DMS53 treated with DMSO at 0.1 percent for 48 hours (cell line): ENCODE results near the gene FBXL16.

Experiments used
- DNase-seq: peaks from one replicate; lab custom pipeline; 2025; ENCODE audit not compliant: unreplicated experiment; lab: John Stamatoyannopoulos, UW

Gene FBXL16

DNA sequence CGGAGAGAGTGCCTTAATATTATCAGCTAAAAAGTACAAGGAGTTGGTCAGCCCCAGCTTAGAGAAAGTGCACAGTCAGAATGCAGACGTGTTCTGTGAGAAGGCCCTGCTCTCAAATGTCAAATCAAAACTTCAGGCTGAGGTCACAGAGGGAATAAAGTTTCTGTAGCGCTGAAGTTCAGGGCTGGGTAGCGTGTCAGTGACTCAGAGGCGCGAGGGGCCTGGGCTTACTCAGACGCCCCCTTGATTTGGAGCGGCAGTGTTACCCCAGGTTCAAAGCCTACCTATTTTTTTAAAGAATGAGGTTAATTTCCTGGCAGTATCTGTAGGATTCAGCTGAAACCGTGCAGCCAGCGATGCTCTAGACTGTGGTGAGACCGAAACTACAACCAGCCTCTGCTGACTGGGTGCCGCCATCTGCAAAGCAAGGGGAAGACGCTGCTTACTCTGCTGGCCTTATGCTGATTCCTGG lies 30.4 kb upstream of the FBXL16 start:
- no peak for DNase-seq

DNA sequence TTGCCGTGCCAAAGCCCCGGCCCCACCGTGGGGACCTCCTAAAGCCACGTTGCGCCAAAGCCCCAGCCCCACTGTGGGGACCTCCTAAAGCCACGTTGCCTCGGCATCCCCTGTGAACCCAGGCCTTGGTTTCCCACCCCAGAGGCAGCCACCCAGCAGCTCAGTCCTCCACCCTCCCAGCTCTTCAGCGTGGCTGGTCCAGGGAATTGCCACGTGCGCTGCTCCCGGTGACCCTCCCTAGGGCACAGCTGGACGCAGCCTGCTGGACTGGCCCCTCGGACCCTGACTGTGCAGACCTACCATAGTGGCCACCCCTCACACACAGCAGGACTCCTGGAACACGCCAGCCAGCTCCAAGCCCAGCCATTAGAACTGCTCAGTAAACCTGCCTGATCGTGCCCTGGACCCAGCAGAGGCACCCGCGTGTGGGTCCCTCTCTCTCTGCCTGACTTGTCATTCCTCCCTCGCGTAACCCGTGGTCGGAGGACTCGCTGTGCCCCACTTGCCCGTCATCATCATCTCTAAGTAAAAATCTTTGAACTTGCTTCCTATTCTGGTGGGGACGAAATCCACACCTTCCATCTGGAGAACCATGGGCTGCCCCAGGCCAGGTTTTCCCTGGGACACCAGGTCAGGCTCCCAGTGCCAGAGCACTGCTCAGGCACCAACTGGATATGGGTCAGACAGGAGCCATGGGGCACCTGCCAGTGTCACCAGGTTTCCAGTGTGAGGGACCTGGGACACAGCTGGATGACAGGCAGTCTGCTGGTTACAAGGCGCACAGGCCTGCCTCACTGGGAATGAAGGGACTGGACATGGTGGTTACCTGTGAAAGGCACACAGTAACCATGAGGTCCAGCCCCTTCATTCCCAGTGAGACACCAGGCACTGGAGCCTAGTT lies 29.6 kb upstream of the FBXL16 start:
- DNase-seq = no peak

DNA sequence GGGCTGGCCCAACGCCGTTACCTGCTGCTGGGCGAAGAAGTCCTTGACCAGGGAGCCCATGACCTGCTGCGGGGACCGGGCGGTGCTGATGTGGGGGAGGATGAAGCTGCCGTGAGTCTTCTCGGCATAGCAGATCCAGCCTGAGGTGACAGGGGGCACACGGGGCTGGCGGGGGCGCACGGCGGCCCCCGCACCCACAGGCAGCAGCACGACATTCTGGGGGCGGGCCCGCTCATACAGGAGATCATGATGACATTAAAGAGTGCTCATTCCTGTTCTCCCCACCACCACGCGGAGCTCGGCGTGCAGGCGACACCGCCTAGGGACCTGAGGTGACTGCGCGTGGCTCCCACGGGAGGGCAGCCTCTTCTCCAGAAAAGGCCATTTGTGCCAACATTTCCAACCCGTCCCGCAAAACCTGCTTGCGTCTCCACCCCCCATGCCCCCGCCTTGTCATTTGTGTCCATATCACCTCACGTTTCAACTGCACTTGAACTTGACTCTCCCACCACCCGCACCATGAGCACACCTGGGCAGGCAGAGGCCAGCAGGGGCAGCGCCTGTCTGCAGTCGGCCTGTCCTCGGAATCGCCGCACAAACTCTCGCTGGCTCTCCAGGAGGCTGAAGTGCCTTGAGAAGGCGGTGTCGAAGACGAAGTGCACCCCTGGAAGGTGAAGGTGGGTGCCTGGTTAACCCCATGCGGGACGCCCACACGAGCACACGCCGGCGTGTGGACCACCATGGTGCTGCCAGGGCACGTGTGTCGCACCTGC lies 28.8 kb upstream of the FBXL16 start:
- no peak for DNase-seq

DNA sequence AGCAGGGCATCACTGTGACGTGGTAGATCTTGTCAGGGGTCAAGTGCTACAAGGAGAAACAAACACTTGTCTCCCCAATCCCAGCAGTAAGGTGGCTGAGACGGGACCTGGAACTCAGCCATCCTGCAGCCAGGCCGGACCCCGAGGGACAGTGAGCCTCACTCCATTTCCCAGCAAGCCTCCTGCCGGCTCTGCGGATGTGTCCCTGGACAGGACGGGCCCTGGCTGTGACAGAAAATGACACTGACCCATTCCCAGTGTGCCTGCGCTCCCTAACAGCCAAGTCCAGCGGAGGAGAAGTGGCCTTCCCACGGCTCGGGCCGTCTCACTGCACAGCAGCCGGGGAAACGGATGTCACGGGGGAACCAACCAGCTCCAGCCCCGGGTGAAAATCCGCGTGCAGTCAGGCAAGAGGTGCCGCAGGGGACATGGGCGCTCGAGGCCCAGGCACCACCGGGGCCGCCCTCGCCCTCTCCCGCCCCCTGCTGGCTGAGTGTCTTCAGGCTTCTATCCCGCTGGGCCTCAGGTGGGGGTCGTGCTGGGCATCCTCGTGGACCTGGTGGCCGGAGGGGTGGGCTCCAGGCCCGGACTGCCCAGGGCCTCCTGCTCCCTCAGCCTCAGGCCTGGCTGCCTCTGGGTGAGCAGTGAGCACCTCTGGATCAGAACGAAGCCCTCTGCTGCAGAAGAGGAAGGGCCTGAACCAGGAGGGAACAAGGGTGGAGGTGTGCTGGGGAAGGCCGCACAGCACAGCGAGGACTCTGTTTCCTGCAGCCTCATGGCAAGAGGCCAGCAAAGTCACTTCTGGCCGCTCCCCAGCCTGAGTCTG lies 28.0 kb upstream of the FBXL16 start:
- no peak for DNase-seq

DNA sequence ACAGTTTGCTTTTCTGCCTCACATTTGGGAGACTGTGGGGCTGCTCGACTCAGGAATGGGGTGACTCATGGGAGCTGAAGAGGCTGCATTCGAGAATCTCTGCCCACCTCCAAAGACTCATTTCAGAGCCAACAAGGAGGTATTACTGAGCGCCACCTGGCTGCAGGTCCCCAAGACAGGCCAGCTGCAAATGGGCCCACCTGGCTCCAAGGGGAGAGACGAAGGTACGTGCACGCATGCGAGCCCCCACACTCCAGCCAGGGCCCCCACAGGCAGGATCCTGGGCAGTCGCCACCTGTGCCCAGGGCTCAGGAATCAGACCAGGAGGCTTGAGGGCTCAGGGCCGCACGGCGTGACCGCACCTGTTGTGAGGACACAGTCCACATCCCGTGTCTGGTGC lies 27.3 kb upstream of the FBXL16 start:
- no peak for DNase-seq

DNA sequence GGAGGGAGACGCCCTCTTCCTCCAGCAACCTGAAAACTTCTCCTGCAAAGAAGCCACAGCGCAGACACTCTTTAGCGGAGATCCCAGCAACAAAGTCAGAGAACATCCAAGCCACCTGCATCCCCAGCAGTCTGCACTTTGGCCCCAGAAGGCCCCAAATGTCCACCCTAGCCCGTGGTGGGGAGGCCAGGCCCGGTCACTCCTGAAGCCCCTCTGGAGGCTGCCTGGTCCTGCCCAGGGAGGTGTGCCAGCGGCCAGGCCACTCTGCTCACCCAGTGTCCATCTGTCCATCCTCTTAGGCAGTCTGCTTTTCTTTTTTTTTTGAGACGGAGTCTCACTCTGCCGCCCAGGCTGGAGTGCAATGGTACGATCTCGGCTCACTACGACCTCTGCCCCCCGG lies 26.7 kb upstream of the FBXL16 start:
- DNase-seq = no peak

DNA sequence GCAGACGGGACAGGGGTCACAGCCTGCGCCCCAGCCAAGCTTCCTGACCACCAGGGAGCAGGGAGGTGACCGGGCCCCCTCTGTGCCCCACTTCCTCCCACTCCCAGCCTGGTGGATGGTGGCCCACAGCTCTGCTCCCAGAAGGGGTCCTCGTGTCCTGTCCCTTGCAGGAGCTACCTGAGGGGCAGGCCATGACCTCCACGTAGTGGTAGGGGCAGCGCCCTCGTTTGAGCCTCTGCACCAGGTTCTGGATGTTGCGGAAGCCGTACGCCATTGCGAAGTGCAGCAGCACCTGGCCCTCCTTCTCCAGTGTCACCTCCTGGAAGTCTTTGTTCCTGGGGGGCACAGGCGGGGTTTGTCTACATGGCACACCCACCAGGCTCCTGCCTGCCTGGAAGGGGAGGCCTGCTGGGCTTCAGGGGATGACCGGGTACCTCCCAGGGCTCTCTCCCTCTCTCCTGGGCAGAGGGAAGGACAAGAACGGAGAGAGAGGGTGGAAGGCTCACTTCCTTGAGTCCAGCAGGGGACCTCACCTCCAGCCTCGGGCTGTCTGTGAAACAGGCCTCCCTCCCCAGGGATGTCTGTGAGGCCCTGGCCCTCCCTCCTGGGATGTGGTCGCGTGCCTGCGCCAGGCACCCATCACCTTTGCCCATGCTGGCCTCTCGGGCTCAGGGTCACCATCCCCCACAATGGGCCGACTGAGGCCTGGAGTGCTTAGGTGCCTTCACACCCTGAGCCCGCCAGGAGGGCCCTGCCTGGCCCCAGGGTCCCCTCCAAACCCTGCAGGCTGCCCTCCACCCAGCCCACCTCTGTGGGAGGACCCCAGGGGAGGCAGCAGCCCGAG lies 25.3 kb upstream of the FBXL16 start:
- DNase-seq = no peak

DNA sequence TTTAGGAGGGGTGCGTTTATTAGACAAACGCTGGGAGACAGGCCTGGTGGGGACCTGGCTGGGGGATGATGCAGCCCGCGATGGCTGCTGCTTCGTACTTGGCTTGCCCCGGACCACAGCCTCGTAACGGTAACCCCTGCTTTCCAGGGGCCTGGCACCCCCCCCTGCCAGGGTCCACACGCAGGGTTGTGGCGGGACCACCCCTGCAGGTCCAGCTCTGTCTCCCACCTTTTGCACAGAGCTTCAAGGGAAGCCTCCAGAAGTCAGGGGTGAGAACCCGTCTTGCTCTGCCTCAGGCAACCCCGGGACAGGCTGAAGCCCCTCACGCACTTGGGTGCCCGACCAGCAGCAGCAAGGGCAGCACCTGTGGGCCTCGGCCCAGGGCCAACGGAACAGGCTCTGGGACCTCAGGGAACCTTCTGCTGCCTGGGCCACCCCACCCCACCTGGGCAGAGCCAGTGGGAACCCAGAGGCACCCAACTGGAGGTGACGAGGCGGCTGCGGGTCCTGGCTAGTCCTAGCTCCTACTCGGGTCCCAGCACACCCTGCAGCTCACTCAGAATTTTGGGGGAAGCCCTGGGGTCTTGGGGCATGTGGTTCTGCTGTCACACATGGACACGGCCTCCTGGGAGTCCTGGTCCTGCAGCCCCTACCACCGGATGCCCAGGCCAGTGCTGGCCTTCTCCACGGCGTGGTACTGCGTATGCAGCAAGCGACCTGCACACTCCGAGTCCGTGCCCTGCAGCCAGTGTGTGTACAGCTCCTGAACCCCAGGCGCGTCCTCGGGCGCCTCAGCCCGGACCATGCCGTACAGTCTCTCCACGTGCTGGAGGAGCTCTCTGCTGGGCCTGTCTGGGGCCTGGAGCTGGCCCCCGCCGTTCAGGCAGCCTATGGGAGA lies 24.4 kb upstream of the FBXL16 start:
- no peak for DNase-seq

DNA sequence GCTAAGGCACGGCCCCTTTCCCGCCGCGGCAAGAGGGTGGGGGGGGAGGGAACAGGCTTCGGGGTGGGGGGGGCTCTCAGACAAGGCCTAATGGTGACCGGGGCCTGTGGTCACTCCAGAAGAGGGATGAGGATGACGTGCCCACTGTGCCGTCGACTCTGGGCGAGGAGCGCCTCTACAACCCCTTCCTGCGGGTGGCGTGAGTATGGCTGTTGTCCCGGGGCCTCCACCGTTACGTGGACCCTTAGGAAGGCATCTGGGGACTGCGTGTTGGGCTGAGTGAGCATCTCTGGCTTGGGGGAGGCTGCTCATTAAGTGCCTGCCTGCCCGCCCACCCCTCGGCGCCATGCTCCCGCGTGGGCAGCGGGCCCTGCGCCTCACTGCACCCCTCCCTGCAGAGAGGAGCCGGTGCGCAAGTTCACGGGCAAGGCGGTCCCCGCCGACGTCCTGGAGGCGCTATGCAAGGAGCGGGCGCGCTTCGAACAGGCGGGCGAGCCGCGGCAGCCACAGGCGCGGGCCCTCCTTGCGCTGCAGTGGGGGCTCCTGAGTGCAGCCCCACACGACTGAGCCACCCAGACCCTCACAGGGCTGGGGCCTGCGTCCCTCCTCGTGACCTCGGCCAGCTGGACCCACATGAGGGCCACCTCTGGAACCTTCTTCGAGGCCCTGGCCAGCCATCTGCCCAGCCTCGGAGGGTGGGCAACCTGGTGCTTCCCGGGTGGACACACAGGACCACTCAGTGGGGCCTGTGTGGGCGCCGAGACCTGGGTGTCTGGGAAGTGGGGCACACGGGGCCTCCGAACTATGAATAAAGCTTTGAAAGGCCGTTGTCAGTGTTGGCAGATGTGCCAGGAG lies 23.5 kb upstream of the FBXL16 start:
- DNase-seq = no peak

DNA sequence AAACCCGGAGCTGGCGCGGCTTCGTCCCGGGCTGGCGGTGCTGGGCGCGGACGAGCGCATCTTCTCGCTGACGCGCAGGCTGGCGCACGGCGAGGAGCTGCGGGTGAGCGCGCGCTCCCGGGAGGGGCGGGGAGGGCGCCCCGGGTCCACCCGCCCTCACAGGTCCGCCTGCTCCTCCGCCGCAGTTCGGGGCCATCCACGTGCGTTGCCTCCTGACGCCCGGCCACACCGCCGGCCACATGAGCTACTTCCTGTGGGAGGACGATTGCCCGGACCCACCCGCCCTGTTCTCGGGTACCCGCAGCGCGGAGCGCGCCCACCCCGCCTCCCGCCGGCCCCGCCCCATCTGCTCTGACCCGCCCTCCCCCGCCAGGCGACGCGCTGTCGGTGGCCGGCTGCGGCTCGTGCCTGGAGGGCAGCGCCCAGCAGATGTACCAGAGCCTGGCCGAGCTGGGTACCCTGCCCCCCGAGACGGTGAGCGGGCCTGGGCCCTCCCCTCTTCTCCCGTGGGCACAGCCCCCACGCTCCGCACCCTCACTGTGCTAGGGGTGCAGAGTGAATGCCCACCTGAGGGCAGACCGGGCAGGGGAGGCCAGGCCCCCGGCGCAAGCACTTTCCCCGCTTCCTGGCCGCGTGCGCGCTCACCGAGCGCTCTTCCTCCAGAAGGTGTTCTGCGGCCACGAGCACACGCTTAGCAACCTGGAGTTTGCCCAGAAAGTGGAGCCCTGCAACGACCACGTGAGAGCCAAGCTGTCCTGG lies 22.7 kb upstream of the FBXL16 start:
- DNase-seq = peak; percentile 55

DNA sequence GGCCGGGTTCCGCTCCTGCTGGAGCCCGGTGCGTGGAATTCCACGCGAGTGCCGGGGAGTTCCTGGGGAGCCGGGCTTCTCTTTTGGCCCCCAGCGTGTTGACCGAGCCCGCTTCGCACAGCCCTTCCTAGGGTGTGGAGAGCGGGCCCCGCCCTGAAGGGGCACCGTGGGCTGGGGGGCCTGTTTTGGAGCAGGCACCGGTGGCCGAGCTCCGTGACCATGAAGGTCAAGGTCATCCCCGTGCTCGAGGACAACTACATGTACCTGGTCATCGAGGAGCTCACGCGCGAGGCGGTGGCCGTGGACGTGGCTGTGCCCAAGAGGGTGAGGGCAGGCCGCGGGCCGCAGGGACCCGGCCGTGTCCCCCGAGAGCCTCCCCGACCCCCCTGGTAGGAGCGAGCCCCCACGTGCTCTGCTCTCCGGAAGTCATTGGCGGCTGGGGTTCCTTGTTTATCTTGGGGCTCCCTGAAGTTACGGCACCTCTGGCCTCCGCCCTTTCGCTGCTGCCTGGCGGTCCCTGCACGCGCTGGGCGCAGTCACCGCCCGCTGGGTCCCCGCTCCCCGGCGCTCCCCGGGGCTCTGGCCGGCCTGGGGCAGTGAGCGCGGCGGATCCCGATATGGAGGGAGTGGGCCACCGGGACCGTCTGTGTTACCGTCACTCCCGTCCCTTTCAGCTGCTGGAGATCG lies 21.8 kb upstream of the FBXL16 start:
- no peak for DNase-seq

DNA sequence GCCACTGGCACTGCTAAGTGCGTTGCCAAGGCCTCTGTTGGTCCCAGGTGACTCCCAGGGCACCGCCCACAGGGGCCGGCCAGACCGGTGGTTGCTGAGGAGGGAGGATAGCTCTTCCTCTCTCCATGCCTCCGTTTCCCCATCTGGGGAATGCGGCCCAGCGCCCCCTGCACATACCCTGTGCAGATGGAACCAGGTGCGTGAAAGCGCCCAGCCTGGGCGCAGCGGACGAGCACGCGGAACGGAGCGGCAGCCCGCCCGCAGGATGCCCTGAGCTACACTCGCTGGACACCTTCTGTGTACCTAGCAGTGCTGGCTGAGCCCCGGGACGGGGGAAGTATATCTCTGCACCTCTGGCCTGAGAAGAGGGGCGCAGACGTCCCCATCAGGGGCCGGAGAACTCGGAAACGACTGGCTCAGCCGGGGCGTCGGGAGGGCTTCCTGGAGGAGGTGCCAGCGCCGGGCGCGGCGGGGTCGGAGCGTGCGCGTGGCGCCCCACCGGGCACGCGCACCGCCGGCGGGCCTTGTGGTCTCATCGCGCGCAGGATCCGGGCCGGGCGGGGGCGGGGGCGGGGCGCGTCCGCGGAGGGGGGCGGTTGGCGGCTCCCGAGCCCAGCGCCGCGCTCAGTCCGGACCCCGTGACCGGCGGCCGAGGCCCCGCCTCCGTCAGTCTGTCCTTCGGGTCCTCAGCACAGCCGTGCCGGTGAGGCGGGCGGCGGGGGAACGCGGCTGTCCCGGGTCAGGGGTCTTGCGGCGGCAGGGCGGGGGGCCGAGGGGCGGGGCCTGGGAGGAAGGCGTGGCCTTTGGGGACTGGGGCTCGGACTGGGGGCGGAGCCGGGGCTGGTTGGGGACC lies 21.1 kb upstream of the FBXL16 start, which contains the start of the genes CCDC78 and HAGHL:
CCDC78 (minus strand) TSS at position 6 of the 853 bp plus-strand sequence. CDS start 76 bp downstream, outside the sequence.
HAGHL (plus strand) TSS at position 669 of the 853 bp plus-strand sequence. CDS start 404 bp downstream, outside the sequence.
- peak; percentile 53 for DNase-seq

DNA sequence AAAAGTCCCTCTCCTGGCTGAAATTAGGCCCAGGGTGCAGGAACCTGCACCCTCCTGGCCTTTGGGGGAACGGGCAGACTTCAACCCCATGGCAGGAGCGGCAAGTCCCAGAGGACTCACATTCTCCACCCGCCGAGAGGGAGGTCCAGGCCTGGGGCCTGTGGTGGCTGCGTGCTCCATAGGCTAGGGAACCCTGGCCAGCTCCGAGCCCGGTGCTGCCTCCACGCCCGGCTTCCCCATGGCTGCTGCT lies 20.5 kb upstream of the FBXL16 start:
- DNase-seq = no peak

DNA sequence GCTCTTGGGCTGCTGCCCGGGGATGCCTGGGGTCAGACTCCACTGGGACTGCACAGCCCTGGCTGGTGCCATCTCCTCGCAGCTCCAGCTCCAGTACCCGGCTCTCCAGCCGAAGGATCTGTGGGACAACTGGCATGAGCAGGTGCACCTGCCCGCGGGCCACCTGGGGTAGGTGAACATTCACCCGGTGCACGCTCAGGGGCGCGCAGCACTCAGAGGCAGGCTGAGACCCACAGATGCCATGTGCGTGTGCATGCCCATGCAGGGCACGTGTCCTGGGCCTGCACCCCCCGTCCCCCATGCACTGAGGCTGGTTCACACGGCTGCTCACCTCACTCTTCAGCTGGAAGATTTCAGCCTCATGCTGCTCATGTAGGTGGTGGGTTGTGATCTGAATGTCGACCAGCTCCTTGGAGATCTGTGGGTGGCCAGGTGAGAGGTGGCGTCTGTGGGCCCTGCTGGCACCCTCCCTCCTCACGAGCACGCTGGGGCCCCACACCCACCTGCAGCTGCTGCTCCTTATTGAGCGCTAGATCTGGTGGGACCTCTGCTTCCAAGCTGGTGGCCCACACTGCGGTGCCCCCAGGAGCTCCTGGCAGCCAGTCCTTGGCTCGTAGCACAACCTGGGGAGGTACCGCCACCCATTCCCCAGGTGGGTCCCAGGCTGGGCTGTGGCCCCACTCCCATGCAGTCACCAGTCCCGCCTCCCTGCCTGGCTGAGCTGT lies 20.0 kb upstream of the FBXL16 start:
- no peak for DNase-seq

DNA sequence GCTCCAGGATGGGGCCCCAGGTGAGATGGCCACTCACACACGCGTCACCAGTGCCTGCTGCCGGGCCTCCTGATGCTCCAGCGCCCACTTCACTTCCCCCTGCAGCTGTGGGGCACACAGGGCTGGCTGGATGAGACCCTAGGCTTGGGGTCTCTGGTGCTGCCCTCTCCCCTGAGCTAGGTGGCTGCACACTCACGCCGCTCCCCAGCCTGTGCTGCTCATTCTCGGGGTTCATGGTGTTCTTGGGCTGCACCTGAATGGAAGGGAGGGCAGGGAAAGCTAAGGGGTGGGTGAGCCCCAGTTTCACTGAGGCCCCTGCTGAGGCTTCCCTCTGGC lies 19.4 kb upstream of the FBXL16 start:
- no peak for DNase-seq
